Measurements from ENCODE around the gene NT5C2.
"Not testable (repeated sequence)": the region's sequence is repeated elsewhere in the genome, so short reads cannot be mapped to it uniquely, and the experiment has no call there.

The NT5C2 gene

DNA sequence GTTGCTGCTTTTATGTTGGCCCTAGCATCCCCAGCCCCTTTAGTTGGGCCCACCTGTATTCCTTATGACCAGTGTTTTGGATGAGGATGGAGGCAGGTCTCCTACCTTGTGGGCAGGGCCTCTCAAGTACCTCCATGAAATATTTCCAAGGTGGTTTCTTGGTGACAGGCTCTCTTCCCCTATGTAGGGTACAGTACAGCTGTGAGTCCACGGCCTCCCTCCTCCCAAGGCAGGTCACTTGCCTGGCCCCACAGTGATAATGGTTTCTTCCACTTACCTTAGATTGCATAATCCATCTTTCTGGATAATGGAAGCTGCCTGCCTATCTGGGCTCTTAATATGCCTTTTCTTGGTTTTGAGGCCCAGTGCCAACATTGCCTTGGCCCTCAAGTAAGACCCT lies 110.4 kb downstream of the NT5C2 start:
- DNase-seq: no peak

GRCh38 chr10:103080891-103081581 lies 112.0 kb downstream of the NT5C2 start:
- DNase-seq: no peak

GRCh38 chr10:103079946-103080345 lies 113.1 kb downstream of the NT5C2 start:
- no peak for DNase-seq

GRCh38 chr10:103079100-103079499 lies 114.0 kb downstream of the NT5C2 start:
- DNase-seq: no peak

DNA sequence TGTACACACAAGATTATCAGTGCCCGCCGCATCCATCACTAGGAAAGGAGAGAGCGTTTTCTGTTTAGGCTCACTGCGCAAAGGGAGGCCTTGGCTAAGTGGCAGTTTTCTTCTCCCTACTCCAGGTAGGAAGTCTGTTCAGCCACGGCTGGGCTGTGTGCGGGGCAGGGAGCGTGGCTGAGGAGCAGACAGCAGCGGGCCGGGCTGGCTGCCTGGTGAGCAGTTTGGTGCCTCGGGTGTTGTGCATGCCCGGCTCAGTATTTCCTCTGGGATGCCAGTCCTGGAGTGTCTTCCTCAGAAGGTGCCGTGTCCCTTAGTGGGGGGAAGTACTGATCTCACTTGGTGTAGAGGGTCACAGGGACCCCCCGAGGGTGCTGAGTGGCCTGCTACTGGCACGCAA lies 114.4 kb downstream of the NT5C2 start:
- DNase-seq: no peak

- no peak for DNase-seq
Observed at GRCh38 chr10:103078309-103078615, 114.8 kb downstream of the NT5C2 start.

GRCh38 chr10:103077491-103078308 lies 115.4 kb downstream of the NT5C2 start:
- DNase-seq: no peak

DNA sequence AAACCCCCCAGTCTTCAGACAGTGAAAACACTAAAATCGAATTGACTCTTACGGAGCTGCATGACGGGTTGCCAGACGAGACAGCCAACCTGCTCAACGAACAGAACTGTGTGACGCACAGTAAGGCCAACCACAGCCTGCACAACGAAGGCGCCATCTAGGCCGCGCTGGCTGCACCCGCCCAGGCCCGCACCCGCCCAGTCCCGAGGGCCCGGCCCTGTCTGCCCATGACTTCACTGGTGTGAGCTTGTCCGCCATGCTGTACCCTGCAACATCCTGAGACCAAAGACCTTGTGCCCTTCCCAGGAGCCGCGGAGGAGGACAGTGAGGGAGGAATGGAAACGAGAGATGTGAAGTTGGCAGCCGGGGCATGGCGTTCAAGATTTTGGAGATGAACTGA lies 116.1 kb downstream of the NT5C2 start:
- DNase-seq: no peak

GRCh38 chr10:103072891-103073290 lies 120.2 kb downstream of the NT5C2 start:
- DNase-seq: no peak

DNA sequence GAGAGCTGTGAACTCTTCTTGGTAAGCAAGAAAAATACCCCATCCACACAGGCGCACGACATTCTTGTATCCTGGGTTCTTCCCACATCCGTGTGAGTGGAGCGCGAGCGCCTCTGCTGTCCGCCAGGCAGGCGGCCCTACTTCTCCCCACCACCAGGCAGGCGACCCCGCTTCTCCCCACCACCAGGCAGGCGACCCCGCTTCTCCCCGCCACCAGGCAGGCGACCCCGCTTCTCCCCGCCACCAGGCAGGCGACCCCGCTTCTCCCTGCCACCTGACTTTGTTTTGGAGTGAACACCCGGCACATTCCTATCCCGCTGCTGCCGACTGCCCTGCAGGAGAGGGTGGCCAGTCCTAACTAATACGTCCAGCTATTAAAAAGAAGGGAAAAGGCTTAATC lies 120.8 kb downstream of the NT5C2 start:
- DNase-seq: no peak

GRCh38 chr10:103069453-103070331 lies 123.4 kb downstream of the NT5C2 start:
- peak; percentile 75 to 76 for DNase-seq

GRCh38 chr10:103067956-103068355 lies 125.1 kb downstream of the NT5C2 start:
- no peak for DNase-seq

DNA sequence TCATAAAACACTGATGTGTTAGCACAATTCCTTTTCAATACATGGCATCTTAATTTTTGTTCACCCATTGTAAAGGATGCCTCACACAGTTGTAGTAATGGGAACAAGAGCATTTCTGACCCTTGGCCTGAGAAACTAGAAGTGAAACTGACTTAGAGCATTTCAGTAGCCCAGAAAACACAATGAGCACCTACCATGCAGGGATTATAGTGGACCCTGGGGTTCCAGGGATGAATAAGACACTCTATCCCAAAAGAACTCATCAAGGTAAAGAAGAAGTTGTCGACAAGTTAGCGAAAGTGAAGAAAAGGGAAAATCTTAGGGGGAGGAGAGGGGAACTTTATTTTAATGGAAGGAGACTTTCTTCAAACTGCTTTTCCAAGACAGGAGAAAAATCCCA lies 125.6 kb downstream of the NT5C2 start:
- no peak for DNase-seq

DNA sequence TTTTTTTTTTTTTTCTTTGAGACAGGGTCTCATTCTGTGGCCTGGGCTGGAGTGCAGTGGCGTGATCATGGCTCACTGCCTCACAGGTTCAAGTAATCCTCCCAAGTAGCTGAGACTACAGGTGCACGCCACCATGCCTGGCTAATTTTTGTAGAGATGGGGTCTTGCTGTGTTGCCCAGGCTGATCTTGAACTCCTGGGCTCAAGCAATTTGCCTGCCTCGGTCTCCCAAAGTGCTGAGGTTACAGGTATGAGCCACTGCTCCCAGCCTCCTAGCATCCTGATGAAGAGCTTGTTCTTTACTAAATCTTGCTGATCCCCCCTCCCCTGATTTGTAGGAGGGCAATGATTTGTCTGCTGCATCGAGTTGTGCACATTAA lies 126.0 kb downstream of the NT5C2 start:
- DNase-seq: not testable (repeated sequence)

DNA sequence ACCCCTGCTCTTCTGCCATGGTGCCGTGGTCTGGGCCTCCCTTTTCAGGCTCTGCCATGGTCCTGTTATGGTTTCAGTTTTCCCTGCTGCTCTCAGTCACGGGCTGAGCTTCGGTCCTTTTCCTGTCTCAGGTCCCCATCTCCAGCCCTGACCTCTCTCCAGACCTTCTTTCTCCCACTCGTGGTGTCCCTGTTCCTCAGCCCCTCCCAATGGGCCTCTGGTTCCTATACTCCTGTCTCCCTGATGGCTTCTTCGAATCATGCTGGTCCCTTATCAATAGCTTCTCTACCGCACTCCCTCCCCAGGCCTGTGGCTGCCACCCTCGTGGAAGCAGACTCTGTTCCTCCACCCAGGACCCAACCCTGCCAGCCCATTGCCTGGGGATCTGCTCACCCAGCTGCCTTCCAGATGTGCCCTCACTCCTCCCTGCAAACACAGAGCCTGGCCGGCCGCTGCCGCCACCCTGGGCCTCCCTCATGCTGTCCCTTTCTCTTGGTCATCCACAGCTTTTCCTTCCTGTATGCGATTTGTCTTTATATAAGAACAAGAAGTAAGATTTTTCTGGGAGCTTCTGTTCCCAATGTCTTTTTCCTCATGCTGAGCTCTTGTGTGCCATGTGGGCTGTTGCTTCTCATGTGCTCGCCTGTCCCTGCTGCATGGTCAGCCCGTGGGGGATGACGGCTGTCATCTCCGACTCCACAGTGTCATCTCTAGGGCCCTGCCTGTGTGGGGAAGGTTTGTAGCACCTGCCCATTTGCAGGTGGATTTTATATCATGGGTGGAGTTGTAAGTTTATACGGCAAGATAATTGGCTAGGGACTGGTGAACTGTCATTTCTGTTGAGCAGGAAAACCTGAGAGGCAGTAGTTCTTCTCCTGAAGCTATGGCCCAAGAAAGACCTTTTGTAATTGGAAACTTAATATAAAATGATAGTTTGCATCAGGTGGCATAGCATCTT lies 126.7 kb downstream of the NT5C2 start:
- DNase-seq: no peak

- no peak for DNase-seq
Observed at GRCh38 chr10:103064956-103065355, 128.1 kb downstream of the NT5C2 start.

- no peak for DNase-seq
Observed at GRCh38 chr10:103062854-103063590, 130.1 kb downstream of the NT5C2 start.

DNA sequence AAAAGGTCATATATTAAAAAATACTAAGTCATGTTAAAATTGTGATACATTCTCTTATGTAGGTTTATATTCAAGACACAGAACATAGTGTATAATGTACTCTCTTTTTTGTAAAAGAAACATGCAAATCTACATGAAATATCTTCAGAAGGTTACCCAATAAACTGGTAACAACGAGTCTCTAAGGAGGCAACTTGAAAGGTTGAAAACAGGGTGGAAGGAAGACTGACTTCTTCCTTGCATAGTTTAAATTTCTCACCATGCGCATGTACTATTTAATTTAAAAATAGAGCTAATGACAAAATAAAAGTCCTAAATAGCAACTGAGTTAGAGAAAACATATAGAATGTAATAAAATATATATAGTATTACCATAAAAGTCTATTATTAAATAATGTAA lies 132.5 kb downstream of the NT5C2 start:
- DNase-seq: no peak

GRCh38 chr10:103058034-103058433 lies 135.0 kb downstream of the NT5C2 start:
- DNase-seq: no peak

GRCh38 chr10:103055105-103055504 lies 138.0 kb downstream of the NT5C2 start:
- no peak for DNase-seq

DNA sequence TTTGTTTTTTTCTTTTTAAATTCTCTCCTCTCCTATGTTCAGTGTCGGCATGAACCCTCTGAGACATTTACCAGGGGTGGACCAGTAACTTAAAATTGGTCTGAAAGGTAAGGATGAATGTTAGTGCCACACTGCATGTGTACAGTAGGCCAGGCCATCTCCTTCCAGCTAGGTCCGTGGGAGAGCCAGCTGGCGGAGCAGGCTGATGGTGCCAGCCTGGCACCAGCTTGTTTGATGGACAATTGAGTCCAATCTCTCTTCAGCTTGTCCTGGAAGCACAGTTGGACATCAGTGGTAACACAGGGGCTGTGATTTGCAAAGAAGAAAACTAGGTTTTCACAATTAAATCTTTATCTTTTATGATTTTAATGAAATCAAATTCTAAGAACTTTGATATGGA lies 138.5 kb downstream of the NT5C2 start:
- DNase-seq: no peak
